NCI-H446 treated with DMSO at 0.1 percent for 48 hours (cell line): ENCODE results near the gene TERT.
"Not testable (repeated sequence)": the region's sequence is repeated elsewhere in the genome, so short reads cannot be mapped to it uniquely, and the experiment has no call there.

ENCODE experiments used
- DNase-seq: peaks from one replicate; lab custom pipeline; 2025; lab: John Stamatoyannopoulos, UW

Gene TERT

DNA sequence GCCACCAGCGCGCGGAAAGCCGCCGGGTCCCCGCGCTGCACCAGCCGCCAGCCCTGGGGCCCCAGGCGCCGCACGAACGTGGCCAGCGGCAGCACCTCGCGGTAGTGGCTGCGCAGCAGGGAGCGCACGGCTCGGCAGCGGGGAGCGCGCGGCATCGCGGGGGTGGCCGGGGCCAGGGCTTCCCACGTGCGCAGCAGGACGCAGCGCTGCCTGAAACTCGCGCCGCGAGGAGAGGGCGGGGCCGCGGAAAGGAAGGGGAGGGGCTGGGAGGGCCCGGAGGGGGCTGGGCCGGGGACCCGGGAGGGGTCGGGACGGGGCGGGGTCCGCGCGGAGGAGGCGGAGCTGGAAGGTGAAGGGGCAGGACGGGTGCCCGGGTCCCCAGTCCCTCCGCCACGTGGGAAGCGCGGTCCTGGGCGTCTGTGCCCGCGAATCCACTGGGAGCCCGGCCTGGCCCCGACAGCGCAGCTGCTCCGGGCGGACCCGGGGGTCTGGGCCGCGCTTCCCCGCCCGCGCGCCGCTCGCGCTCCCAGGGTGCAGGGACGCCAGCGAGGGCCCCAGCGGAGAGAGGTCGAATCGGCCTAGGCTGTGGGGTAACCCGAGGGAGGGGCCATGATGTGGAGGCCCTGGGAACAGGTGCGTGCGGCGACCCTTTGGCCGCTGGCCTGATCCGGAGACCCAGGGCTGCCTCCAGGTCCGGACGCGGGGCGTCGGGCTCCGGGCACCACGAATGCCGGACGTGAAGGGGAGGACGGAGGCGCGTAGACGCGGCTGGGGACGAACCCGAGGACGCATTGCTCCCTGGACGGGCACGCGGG, at the start of gene TERT:
TSS of gene TERT (minus strand) at position 234 of the 815 bp plus-strand sequence. CDS start at position 155, 79 bp downstream.
- no peak for DNase-seq

DNA sequence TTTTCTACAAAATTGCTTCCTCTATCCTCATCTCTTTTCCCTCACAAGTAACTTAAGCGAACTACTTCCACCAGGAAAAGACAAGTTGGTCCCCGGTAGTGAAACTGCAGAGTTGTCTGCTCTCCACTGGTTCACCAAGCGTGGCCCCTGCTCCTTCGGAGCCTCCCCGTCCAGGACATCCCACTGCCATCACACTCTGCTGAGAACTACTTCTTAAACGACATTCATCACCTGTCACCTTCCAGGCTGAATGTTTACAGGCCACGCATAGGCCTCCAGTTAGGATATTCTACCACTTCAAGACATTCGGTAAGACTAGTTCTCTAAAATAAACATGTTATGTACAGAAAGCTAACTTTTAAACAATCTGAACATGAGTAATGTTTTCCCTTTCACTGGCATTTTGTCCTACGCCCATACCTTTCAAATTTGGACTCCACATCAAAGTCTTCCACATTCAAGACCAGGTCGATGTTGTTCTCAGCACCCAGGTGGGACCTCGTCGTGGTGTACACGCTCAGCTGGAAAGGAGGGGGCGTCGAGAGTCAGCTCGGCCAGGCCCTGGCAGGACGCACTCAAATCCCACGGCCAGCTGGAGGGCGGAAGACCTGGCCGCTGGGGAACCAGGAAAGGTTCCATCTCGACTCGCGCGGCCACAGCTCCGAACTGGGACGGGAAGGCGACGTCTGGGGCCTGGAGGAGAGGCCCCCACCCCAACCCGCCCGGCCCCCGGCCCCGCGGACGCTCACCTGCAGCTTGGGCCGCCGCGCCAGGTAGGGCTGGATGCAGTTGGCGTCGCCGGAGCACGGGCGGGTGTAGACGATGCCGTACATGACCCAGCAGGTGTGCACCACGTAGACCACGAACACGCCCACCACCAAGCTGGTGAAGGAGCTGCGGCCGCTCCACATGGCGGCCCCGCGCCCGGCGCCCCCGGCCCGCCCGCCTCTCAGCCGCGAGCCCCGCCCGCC, 49.3 kb upstream of the TERT start:
- DNase-seq, result no peak

DNA sequence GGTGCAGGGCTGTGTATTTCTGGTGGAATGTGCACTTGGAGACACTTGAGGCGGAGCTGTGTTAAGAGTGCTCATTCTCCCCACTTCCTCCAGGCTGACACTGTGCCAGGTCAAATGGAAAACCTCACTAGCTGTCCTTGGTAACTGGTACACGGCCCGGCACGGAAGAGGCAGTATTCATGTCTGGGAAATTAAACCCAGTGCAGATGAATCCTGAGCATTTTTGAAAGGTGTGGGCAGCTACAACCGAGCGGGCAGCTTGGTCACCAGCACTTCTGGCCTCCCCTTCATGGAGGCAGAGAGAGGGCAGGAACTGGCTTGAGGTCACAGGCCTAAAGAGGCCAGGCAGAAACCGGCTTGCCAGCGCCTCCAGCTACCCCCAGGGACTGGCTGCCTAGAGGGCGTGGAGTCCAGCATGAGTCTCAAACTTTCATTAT, 48.5 kb upstream of the TERT start:
- DNase-seq, result no peak

DNA sequence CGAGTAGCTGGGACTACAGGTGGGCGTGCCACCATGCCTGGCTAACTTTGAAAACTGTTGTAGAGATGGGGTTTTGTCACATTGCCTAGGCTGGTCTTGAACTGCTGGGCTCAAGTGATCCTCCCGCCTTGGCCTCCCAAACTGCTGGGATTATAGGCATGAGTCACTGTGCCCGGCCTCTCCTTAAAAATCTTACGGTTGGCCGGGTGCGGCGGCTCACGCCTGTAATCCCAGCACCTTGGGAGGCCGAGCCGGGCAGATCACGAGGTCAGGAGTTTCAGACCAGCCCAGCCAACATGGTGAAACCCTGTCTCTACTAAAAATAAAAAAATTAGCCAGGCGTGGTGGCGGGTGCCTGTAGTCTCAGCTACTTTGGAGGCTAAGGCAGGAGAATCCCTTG, 47.8 kb upstream of the TERT start:
- DNase-seq, result not testable (repeated sequence)

DNA sequence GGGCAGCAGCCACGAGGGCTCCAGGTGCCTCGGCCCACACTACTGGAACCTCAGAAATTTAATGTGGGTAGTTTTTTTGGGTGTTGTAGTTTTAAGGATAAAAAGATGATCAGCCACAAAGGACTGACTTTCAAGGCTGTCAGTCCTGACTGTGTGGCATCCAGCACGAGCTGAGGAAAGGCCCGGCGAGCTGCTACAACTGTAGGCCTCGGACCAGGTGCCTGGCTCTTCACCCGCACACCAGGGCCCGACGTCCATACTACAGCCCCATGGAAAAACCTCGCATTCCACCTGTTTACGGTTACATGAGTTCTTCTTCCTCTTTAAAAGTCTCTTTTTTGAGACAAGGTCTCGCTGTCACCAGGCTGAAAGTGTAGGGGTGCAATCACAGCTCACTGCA, 47.4 kb upstream of the TERT start:
- DNase-seq, result no peak

DNA sequence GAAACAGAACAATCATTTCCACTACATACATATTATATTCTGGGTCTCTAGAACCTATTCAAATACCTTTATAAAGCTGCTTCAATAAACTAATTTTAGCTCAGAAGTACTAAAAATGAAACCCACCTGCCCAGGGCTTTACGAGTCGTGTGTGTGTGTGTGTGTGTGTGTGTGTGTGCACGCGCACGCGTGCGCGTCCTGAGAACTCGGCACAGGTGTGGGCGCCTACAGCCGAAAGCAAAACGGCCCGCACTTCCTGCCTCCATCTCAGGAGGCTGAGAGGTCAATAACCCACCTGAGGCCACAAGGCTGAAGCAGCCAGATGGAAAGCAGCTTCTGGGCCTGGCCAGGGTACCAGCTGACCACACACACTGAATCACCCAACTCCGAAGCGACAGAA, 47.0 kb upstream of the TERT start:
- no peak for DNase-seq

DNA sequence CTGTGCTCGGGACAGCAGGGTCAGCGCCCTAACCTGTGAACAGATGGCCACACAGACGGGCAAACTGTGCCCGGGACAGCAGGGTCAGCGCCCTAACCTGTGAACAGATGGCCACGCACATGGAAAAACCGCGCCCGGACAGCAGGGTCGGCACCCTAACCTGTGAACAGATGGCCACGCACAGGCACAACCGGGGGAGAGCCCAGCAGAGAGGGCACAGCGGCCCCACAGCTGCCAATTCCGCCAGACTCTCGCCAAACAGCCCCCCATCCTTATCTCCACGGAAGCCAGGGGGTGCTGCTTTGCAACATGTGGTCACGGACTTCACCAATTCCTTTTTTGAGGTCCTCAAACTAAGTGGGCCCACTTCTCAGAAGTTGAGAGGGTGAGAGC, 44.9 kb upstream of the TERT start:
- DNase-seq, result not testable (repeated sequence)

DNA sequence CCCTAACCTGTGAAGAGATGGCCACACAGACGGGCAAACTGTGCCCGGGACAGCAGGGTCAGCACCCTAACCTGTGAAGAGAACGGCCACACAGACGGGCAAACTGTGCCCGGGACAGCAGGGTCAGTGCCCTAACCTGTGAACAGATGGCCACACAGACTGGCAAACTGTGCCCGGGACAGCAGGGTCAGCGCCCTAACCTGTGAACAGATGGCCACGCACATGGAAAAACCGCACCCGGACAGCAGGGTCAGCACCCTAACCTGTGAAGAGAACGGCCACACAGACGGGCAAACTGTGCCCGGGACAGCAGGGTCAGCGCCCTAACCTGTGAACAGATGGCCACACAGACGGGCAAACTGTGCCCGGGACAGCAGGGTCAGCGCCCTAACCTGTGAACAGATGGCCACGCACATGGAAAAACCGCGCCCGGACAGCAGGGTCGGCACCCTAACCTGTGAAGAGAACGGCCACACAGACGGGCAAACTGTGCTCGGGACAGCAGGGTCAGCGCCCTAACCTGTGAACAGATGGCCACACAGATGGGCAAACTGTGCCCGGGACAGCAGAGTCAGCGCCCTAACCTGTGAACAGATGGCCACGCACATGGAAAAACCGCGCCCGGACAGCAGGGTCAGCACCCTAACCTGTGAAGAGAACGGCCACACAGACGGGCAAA, 44.4 kb upstream of the TERT start:
- not testable (repeated sequence) for DNase-seq

DNA sequence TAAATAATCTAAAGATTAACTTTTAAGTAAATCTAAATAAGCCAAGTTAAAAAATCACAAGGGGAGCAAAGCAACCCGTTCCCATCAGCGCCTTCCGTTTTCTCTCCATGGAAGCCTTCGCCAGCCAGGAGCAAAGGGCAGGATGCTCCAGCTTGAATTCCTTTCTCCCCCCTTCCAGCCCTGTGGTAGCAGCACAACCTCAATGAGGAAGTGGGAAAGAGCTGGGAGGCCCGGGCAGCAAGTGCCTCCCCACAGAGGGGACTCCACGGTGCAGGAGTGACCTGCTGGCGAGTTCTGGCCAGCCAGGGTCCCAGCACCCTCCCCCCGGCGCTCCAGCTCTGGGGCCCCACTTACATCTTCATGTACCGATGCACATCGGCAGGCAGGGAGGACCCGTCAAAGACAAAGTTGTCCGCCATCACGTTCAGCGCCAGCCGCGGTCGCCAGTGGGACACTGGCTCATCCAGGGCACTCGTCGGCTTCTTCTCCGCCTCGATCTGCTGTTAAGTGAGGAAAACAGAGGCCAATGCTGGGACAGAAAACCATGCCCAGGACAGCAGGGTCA, 43.7 kb upstream of the TERT start:
- no peak for DNase-seq

DNA sequence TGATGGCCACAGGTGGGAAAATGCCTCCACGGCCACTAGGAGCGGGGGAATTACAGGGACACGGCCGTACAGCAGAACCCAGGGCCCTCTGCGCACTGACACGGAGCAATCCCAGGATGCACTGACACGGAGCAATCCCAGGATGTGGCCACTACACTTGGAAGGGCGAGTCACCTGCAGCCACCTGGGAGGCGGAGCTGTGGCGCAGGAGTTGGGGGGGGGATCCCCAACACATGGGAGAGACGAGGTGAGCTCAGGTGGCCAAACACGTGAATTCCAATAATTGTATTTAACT, 43.3 kb upstream of the TERT start:
- DNase-seq, result no peak

DNA sequence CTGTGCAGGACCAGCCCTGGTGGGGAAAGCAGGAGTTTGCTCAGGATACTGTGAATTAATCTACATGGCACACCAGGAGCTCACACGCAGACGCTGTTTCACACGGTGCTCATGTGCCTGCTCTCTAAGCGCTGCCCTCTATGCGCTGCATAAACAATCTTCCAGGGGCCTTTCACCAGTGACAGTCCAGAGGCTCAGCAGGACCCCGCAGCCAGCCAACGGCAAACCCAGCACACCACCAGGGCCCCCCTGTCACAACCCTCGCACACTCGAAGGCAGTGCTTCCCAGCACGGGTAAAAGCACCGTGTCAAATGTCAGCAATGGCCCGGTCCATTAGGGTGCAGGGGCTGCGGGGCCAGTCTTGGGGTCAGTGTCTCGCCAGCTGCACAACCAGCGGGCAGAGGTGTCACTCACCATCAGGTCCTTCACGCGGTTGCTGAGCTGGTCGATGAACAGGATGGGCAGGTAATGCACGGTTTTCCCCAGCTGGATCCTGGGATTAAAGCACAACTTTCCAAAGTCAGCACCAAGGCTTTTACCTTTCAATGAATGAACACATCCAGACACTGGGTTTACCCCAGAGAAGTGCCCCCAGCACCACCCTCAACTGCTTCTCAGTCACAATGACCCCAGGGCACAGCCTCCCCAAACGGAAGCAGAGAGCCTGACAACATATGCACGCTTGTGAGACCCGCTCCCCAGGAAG, 42.8 kb upstream of the TERT start:
- no peak for DNase-seq

DNA sequence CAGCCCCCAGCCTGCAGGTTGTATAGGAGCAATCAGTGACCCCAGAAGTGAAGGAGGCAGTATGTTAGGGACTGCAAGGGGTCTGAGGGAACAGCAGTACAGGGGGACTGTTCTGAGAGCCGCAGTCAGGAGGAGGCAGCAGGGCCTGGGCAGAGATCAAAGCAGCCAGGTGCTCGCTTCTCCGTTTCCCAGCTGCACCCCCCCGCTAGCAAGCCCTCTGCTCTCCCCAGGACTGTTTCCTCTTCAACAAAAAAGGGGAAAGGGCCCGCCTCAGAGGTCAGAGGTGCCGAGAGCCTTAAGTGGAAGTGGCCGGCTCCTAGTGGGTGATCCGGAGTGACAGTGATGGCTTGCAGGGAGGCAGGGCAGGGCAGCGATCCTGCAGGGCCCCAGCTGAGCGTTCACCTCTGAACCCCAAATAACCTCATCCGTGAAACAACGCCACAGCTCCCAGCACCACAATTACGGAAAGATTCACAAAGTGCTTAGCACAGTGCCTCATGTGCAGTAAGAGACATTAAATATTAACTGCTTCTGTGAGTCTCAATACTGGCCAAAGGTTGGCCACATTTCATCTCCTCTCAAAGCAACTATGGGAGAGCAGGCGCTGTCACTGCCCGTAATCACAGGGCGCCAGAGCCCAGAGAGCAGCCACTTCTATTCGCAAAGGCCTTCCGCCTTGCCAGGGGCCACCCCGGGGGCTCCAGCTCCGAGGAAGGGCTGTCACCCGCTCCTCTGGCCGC, 42.1 kb upstream of the TERT start:
- no peak for DNase-seq

DNA sequence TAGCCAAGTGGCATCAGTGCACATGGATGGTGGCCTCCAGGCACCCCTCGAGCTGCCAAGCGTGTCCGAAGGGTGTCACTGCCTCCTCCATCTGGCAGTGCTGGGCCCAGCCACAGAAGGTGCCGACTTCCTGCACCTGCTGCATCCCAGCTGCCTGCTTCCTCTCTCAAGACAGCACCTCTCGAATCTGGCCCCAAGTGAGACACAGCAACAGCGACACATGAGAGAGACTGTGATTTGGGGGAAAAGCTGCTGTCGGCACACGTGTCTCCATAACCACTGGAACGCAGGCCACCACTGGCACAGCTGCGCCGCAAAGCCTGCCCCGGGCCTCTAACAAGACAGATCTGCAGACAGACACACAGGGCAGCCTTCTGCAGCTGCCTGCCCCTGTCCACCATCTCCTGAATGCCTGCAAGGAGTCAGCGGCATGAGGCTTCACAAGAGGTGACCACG, 41.3 kb upstream of the TERT start:
- DNase-seq, result no peak

DNA sequence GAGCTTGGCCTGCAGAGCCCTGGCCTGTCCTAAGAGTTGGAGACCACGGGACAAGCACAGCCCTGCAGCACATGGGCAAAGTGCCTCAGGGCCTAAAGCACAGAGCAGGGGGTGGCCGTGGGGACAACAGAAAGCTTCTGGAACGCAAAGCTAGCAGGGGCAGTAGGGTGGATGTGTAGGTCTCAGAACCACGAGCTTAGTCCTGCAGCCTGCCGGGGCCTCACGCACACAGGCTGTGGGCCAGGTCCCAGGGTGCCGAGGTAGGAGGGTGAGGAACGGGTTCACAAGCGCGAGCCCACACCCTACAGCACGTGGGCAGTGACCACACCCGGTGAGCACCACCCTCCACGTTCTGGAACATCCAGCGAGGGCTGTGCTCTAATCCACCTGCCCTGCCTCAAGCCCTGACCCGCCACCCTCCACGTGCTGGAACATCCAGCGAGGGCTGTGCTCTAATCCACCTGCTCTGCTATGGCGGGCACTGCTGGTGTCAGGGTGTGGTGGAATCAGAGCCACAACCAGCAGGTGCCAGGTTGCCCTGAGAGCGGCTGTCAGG, 40.8 kb upstream of the TERT start:
- no peak for DNase-seq

DNA sequence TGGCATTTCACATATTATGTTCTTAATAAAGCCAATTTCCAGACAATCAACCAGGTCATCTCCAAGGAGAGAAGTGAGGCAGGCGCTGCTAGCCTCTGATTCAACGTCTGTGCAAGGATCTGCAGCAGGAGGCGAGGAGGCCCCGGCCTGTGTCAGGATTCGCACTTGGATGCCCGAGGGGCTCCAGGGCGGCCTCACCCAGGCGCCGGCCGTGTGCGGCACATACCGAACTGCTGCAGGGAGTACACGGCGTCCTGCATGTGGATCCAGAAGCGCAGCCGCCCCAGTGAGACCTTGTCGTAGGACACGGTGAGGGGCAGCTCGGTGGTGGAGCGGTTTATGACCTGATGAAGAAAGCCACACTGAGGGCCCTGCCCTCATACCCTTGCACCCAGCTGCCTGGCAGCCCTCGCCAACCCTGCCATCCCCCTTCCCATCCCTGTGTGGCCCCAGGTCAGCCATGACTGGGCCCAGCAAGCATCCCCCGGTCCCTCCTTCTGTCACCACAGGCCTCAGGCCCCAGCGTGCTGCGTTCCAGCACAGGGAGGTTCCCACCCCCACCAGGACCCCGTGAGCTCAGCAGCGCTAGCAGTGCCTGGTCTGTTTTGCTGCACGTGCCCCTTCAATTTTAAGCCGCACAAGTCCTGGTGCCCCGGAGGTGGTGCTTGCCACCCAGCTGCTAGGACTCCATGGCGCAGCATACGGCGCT, 40.1 kb upstream of the TERT start:
- DNase-seq, result no peak

DNA sequence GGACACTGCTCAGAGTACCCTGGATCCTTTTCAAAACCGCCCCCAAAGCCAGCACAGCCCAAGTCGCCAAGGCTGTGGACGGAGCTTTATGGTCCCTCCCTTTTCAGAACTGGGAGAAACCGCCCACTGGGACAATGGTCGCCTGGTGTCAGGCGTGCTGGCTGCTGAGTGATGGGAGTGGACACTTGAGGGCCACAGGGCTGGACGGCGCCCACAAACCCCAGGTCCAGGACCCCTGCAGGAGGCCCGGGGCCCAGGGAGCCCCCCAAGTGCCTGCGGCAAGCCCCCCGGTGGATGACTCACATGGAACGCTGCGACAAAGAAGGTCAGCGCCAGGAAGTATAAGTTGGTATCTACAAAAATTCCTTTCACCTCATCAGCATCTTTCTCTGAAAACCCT, 39.1 kb upstream of the TERT start:
- DNase-seq, result no peak

DNA sequence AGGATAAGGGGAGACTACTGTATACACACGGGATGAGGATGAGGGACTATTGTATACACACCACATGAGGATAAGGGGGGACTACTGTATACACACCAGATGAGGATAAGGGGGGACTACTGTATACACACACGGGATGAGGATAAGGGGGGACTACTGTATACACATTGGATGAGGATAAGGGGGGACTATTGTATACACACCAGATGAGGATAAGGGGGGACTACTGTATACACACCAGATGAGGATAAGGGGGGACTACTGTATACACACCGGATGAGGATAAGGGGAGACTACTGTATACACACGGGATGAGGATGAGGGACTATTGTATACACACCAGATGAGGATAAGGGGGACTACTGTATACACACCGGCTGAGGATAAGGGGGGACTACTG, 38.4 kb upstream of the TERT start:
- not testable (repeated sequence) for DNase-seq

DNA sequence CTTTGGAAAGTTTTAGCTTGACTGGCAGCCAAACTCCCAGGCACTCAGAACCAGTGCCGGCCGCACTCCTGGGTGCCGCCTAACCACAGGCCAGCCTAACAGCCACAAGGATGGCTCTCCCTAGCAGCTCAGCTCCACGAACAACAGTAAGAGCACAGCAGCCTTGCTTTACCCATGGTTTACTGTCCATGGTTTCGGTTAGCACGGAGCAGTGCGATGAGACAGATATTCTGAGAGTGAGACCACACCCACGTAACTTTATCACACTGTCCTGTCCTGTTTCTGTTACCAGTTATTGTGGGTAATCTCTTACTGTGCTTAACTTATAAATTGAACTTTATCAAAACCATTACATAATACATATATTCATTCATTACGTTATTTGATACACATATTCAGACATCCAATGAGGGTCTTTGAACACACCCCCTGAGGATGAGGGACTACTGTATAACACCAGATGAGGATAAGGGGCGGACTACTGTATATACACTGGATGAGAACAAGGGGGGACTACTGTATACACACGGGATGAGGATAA, 37.7 kb upstream of the TERT start:
- no peak for DNase-seq

DNA sequence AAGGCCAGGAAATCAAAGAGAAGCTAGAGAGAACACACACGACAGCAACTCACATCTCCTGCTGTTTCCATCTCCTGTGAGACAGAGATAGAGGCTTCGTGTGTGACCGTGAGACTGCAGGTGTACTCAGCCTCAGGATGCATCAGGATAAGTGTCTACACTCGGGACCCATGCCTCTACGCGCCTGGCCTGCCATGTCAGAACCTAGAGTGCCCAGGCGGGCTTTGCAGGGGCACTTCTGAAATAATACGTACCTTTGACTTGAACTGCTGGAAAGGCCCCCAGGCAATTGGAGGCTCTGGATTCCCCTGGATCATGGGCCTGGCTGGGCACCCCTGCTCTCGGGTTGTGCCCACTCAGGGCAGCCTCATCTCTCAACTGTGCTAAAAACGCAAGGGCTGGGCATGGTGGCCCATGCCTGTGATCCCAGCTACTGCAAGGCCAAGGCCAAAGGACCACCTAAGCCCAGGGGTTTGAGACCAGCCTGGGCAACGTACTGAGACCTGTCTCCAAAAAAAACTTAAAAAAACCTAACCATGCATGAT, 37.1 kb upstream of the TERT start:
- no peak for DNase-seq
